Measurements from ENCODE around the gene PDE4D.

PDE4D gene

GRCh38 chr5:59558501-59558900, 335.0 kb downstream of the PDE4D start:
- no peaks in the 10 kb centered on the region for H3K36me3 ChIP-seq (replicated peaks; ENCODE audit: insufficient read depth, low read length)
- H3F3A ChIP-seq (ENCODE audit: insufficient read depth, low read length): peaks cover 22% of the 10 kb centered on the region
- DNase-seq: no peak
- no peak overlapping the region for H3K27ac ChIP-seq (ENCODE audit: low read length)
- H2AFZ ChIP-seq (ENCODE audit: low read length): no peak overlapping the region
- H4K20me1 ChIP-seq (ENCODE audit: insufficient read depth, low read length): no peaks in the 10 kb centered on the region
- H3K9me3 ChIP-seq (replicated peaks; ENCODE audit: insufficient read depth, low read length): no peaks in the 10 kb centered on the region
- no peaks in the 10 kb centered on the region for H3K27me3 ChIP-seq (replicated peaks; ENCODE audit: insufficient read depth, low read length)
- H3K4me3 ChIP-seq (ENCODE audit: low read length): no peak overlapping the region
- peaks cover 60% of the 10 kb centered on the region for H3K4me1 ChIP-seq (ENCODE audit: low read length)
- H3K9ac ChIP-seq (ENCODE audit: low read length): no peak overlapping the region
- H3K4me2 ChIP-seq (ENCODE audit: low read depth, low read length): no peak overlapping the region
- H3K79me2 ChIP-seq (ENCODE audit: low read length): no peaks in the 10 kb centered on the region
- TF ChIP-seq CTCF (IDR thresholded peaks at IDR 0.05; ENCODE audit: low read length) (no peak), EZH2 (optimal IDR thresholded peaks at IDR 0.05; ENCODE audit: low read depth, low read length) (no peak)
- H3K9me2 ChIP-seq (replicated peaks; ENCODE audit: insufficient read depth, low read length): no peaks in the 10 kb centered on the region

- no peak overlapping the region for H3K4me3 ChIP-seq (ENCODE audit: low read length)
- H3K79me2 ChIP-seq (ENCODE audit: low read length): no peaks in the 10 kb centered on the region
- H3K9me2 ChIP-seq (replicated peaks; ENCODE audit: insufficient read depth, low read length): no peaks in the 10 kb centered on the region
- H4K20me1 ChIP-seq (ENCODE audit: insufficient read depth, low read length): no peaks in the 10 kb centered on the region
- H3F3A ChIP-seq (ENCODE audit: insufficient read depth, low read length): peaks cover 13% of the 10 kb centered on the region
- H2AFZ ChIP-seq (ENCODE audit: low read length): no peak overlapping the region
- H3K4me1 ChIP-seq (ENCODE audit: low read length): peaks cover 53% of the 10 kb centered on the region
- H3K9me3 ChIP-seq (replicated peaks; ENCODE audit: insufficient read depth, low read length): no peaks in the 10 kb centered on the region
- no peak for TF ChIP-seq EZH2 (optimal IDR thresholded peaks at IDR 0.05; ENCODE audit: low read depth, low read length)
- TF ChIP-seq CTCF (IDR thresholded peaks at IDR 0.05; ENCODE audit: low read length): no peak
- no peak for TF ChIP-seq EZH2phosphoT487 (IDR thresholded peaks at IDR 0.05; ENCODE audit: low read length)
- H3K27ac ChIP-seq (ENCODE audit: low read length): peak overlapping the region; percentile 36; the same call in 1 of the 2 replicates
- no peaks in the 10 kb centered on the region for H3K27me3 ChIP-seq (replicated peaks; ENCODE audit: insufficient read depth, low read length)
- H3K36me3 ChIP-seq (replicated peaks; ENCODE audit: insufficient read depth, low read length): no peaks in the 10 kb centered on the region
- peak; percentile 29 for DNase-seq
- peak overlapping the region; percentile 37; the same call in 1 of the 2 replicates for H3K4me2 ChIP-seq (ENCODE audit: low read depth, low read length)
- no peak overlapping the region for H3K9ac ChIP-seq (ENCODE audit: low read length)
Measured at GRCh38 chr5:59557572-59557971, 336.0 kb downstream of the PDE4D start.

GRCh38 chr5:59555596-59555995, 337.9 kb downstream of the PDE4D start:
- Histone ChIP-seq H3K27me3 (replicated peaks; ENCODE audit: insufficient read depth, low read length) (no peaks in the 10 kb centered on the region), H3K36me3 (replicated peaks; ENCODE audit: insufficient read depth, low read length) (no peaks in the 10 kb centered on the region), H3K79me2 (ENCODE audit: low read length) (no peaks in the 10 kb centered on the region), H3K9me2 (replicated peaks; ENCODE audit: insufficient read depth, low read length) (no peaks in the 10 kb centered on the region), H2AFZ (ENCODE audit: low read length) (no peak overlapping the region), H4K20me1 (ENCODE audit: insufficient read depth, low read length) (no peaks in the 10 kb centered on the region), H3F3A (ENCODE audit: insufficient read depth, low read length) (0 out of 2 replicates have a peak, but pooled peaks cover 5% of the 10 kb centered on the region), H3K4me3 (ENCODE audit: low read length) (no peak overlapping the region), H3K27ac (ENCODE audit: low read length) (no peak overlapping the region), H3K4me1 (ENCODE audit: low read length) (peaks cover 36% of the 10 kb centered on the region), H3K9ac (ENCODE audit: low read length) (no peak overlapping the region), H3K4me2 (ENCODE audit: low read depth, low read length) (no peak overlapping the region), H3K9me3 (replicated peaks; ENCODE audit: insufficient read depth, low read length) (no peaks in the 10 kb centered on the region)
- TF ChIP-seq CTCF (IDR thresholded peaks at IDR 0.05; ENCODE audit: low read length) (no peak), EZH2phosphoT487 (IDR thresholded peaks at IDR 0.05; ENCODE audit: low read length) (no peak), EZH2 (optimal IDR thresholded peaks at IDR 0.05; ENCODE audit: low read depth, low read length) (no peak)
- DNase-seq: no peak

Measured in MM.1S (cell line).